ENCODE data around the gene MYOM1.
A peak's percentile ranks its signal among the peaks of the same experiment; 100 is the strongest.

MYOM1 gene

GRCh38 chr18:3183103-3183717 is 36.6 kb downstream of the MYOM1 start:
- no peak for DNase-seq

GRCh38 chr18:3180325-3180724 is 39.4 kb downstream of the MYOM1 start:
- DNase-seq = no peak

GRCh38 chr18:3179430-3180089 is 40.2 kb downstream of the MYOM1 start:
- no peak for DNase-seq

GRCh38 chr18:3177902-3178687 is 41.7 kb downstream of the MYOM1 start:
- no peak for DNase-seq

GRCh38 chr18:3175195-3175758 is 44.5 kb downstream of the MYOM1 start:
- no peak for DNase-seq

- DNase-seq = no peak
Observed at GRCh38 chr18:3172097-3172496, 47.7 kb downstream of the MYOM1 start.

GRCh38 chr18:3171631-3172030 is 48.1 kb downstream of the MYOM1 start:
- DNase-seq = peak; percentile 33

- no peak for DNase-seq
Observed at GRCh38 chr18:3170441-3171161, 49.2 kb downstream of the MYOM1 start.

GRCh38 chr18:3164381-3164780 is 55.4 kb downstream of the MYOM1 start:
- no peak for DNase-seq

- no peak for DNase-seq
Observed at GRCh38 chr18:3163968-3164367, 55.8 kb downstream of the MYOM1 start.

- DNase-seq = no peak
Observed at GRCh38 chr18:3162181-3162580, 57.6 kb downstream of the MYOM1 start.

GRCh38 chr18:3159830-3160229 is 59.9 kb downstream of the MYOM1 start:
- no peak for DNase-seq

- DNase-seq = no peak
Observed at GRCh38 chr18:3157606-3158005, 62.2 kb downstream of the MYOM1 start.

- no peak for DNase-seq
Observed at GRCh38 chr18:3157086-3157485, 62.7 kb downstream of the MYOM1 start.

- DNase-seq = no peak
Observed at GRCh38 chr18:3156325-3156640, 63.5 kb downstream of the MYOM1 start.

GRCh38 chr18:3154214-3154613 is 65.6 kb downstream of the MYOM1 start:
- DNase-seq = no peak

GRCh38 chr18:3153107-3153704 is 66.6 kb downstream of the MYOM1 start:
- DNase-seq = no peak

- no peak for DNase-seq
Observed at GRCh38 chr18:3152294-3152693, 67.5 kb downstream of the MYOM1 start.

GRCh38 chr18:3151399-3152264 is 68.1 kb downstream of the MYOM1 start:
- peak; percentile 16 for DNase-seq

GRCh38 chr18:3150688-3151087 is 69.1 kb downstream of the MYOM1 start:
- DNase-seq = no peak

- DNase-seq = no peak
Observed at GRCh38 chr18:3150274-3150673, 69.5 kb downstream of the MYOM1 start.
